Esophagus squamous epithelium (tissue), 5 donors: ENCODE results near the gene PVALEF. TPM values are rescaled to one million over a fixed set of nuclear protein-coding genes. Genes with fewer than 3 reads are reported as not detected.
"Not testable (repeated sequence)": the region's sequence is repeated elsewhere in the genome, so short reads cannot be mapped to it uniquely, and the experiment has no call there.

Experiments used
- DNase-seq: peaks from one replicate; lab custom pipeline; 2025; lab: John Stamatoyannopoulos, UW
- H3K27ac ChIP-seq, 4 donors: fragments of 200-600 bp; sonication (generic); one replicate each; pipeline ENCODE4 v1.5.1; 2016 to 2019; ENCODE audit warnings: mild to moderate bottlenecking in 1 of 4
- H3K27me3 ChIP-seq, 4 donors: fragments of 200-600 bp; sonication (generic); 1 replicate in 3 of 4; 2 replicates in 1 of 4; pipeline versions ENCODE4 v1.5.1 to v1.6.0; 2017 to 2021; ENCODE audit warnings: antibody characterized with exemption in 1 of 4
- H3K36me3 ChIP-seq, 3 donors: fragments of 200-600 bp; sonication (generic); one replicate each; pipeline ENCODE4 v1.5.1; 2016 to 2019
- H3K4me1 ChIP-seq, 3 donors: fragments of 200-600 bp; sonication (generic); one replicate each; pipeline ENCODE4 v1.5.1; 2017 to 2019
- H3K4me3 ChIP-seq, 4 donors: fragments of 200-600 bp; sonication (generic); 1 replicate in 3 of 4; 2 replicates in 1 of 4; pipeline ENCODE4 v1.5.1; 2016 to 2019; ENCODE audit warnings: mild to moderate bottlenecking in 2 of 4, moderate library complexity in 1 of 4
- H3K9me3 ChIP-seq, 3 donors: fragments of 200-600 bp; sonication (generic); one replicate each; pipeline ENCODE4 v1.5.1; 2016 to 2019
- CTCF ChIP-seq, 6 experiments: fragments of 450-650 bp in 4 of 6; fragments of 200-600 bp in 2 of 6; sonication (generic) in 2 of 6; IDR thresholded peaks; one replicate each; pipeline ENCODE4 v1.5.1; 2016 to 2019; ENCODE audit warnings: antibody characterized with exemption in 6 of 6, mild to moderate bottlenecking in 4 of 6, moderate library complexity in 4 of 6
- POLR2A ChIP-seq, 4 donors: fragments of 450-650 bp; IDR thresholded peaks; one replicate each; pipeline ENCODE4 v1.6.1; 2017; ENCODE audit warnings: antibody characterized with exemption in 4 of 4, mild to moderate bottlenecking in 4 of 4, moderate library complexity in 3 of 4
- WGBS, 2 donors: methylation state at CpG; one replicate each; pipeline ENCODE4 v1.1.5; 2018; 5-methylcytosine and 5-hydroxymethylcytosine counted together
- intact Hi-C: fragments of 100-400 bp; cut with DNase I; formaldehyde crosslinking; loops from one replicate; pipeline ENCODE4 v1.15.0; 2022
- total RNA-seq, 4 donors: library from RNA; depleted of rRNA; stranded (reverse); fragments of >200 nt; gene quantifications; one replicate each; pipeline ENCODE4 v1.1.0, GENCODE V29; 2016
- donor health status: DM: yes; HTN: yes; CAD: no.

The PVALEF gene
- total RNA-seq, 4 donors from 2014 or later, result not detected

DNA sequence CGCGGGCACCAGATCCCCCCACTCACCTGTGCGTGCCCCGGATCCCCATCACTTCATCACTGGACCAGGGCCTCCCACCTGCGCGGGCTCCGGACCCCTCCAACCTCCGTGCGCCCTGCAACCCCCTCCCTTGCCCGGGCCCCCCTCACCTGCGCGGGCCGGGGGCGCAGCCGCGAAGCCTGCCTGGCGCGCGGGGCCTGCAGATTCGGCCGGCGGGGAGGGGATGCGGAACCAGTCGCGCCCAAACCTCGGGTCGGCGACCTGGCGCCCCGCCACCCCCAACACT, 57.3 kb downstream of the PVALEF start:
- Histone ChIP-seq H3K9me3 (no peaks in the 10 kb centered on the region), H3K27me3 (no peaks in the 10 kb centered on the region), H3K27ac (peak overlapping the region; percentile 21 to 71 (median 43)), H3K4me3 (peak overlapping the region; percentile 51 to 82 (median 68)), H3K4me1 (peaks cover 17 to 26% (median 22%) of the 10 kb centered on the region in 3 donors), H3K36me3 (peaks cover 0 to 15% (median 0%) of the 10 kb centered on the region in 3 donors)
- 0% methylated on average over 8 of the region's 30 CpGs; no CpG with 5 or more reads in 1 of the 2 donors for WGBS, 2 donors
- DNase-seq, result no peak
- TF ChIP-seq CTCF (IDR thresholded peaks at IDR 0.05) (no peak), POLR2A (IDR thresholded peaks at IDR 0.05) (no peak)
- intact Hi-C loops, result no loop called here

- Histone ChIP-seq H3K4me1 (peaks cover 17 to 26% (median 22%) of the 10 kb centered on the region in 3 donors), H3K27me3 (no peaks in the 10 kb centered on the region), H3K27ac (peak within 1 kb of the TSS; percentile 35 to 71 (median 61)), H3K9me3 (no peaks in the 10 kb centered on the region), H3K4me3 (peak within 1 kb of the TSS; percentile 51 to 82 (median 68)), H3K36me3 (peaks cover 0 to 15% (median 0%) of the 10 kb centered on the region in 3 donors)
- DNase-seq, result peak; percentile 95
- intact Hi-C loops, result no loop called here
- WGBS, 2 donors, result 2 to 5% methylated on average over 28 to 33 of the region's 79 CpGs
- TF ChIP-seq POLR2A (IDR thresholded peaks at IDR 0.05) (peak in 1 of 4 donors; percentile 18), CTCF (IDR thresholded peaks at IDR 0.05) (no peak)
Observed at GRCh38 chr17:81222906-81223761, 57.8 kb downstream of the PVALEF start, which contains the start of gene CEP131. TSS of gene CEP131 (minus strand) at chr17:81222965. CDS start at chr17:81220056, 2,909 bp downstream.

- Histone ChIP-seq H3K9me3 (no peaks in the 10 kb centered on the region), H3K27ac (peak overlapping the region; percentile 28 to 69 (median 41)), H3K4me1 (peaks cover 17 to 26% (median 22%) of the 10 kb centered on the region in 3 donors), H3K27me3 (no peaks in the 10 kb centered on the region), H3K4me3 (peak overlapping the region; percentile 18 to 82 (median 64)), H3K36me3 (peaks cover 0 to 17% (median 0%) of the 10 kb centered on the region in 3 donors)
- intact Hi-C loops, result no loop called here
- DNase-seq, result no peak
- 45 to 56% methylated on average over 11 of the region's 11 CpGs for WGBS, 2 donors
- TF ChIP-seq POLR2A (IDR thresholded peaks at IDR 0.05) (no peak), CTCF (IDR thresholded peaks at IDR 0.05) (no peak)
Observed at GRCh38 chr17:81223762-81224130, 58.4 kb downstream of the PVALEF start.

GRCh38 chr17:81227630-81228029, 62.3 kb downstream of the PVALEF start:
- H3K9me3 ChIP-seq, H3K27ac ChIP-seq, H3K27me3 ChIP-seq, H3K4me3 ChIP-seq, DNase-seq, intact Hi-C loops: not testable (repeated sequence)
- 66% methylated on average over 2 of the region's 2 CpGs for WGBS, 2 donors
- Histone ChIP-seq H3K4me1 (peaks cover 6 to 15% (median 7%) of the 10 kb centered on the region in 3 donors), H3K36me3 (peaks cover 16 to 45% (median 22%) of the 10 kb centered on the region in 3 donors)

GRCh38 chr17:81228420-81228819, 63.1 kb downstream of the PVALEF start:
- no peak for DNase-seq
- Histone ChIP-seq H3K27me3 (no peaks in the 10 kb centered on the region), H3K27ac (no peak overlapping the region), H3K4me1 (peaks cover 5 to 10% (median 5%) of the 10 kb centered on the region in 3 donors), H3K9me3 (no peaks in the 10 kb centered on the region), H3K36me3 (peaks cover 21 to 53% (median 28%) of the 10 kb centered on the region in 3 donors), H3K4me3 (no peak overlapping the region)
- TF ChIP-seq CTCF (IDR thresholded peaks at IDR 0.05), result no peak
- TF ChIP-seq POLR2A (IDR thresholded peaks at IDR 0.05), result no peak
- intact Hi-C loops, result no loop called here
- WGBS, 2 donors, result 61 to 74% methylated on average over 6 to 7 of the region's 9 CpGs
